Keratinocyte (primary cell): ENCODE data around the gene SLC39A11. TPM values are rescaled to one million over a fixed set of nuclear protein-coding genes. Genes with fewer than 3 reads are reported as not detected.

Experiments
- DNase-seq: peaks from one replicate; pipeline ENCODE4 v3.0.0-alpha.2; 2011; ENCODE audit warnings: low read depth, missing footprints, low spot score
- FAIRE-seq: peaks from 2 replicates; lab custom pipeline; 2011; peaks lifted over from hg19 to GRCh38; lab: Jason Lieb, UNC
- H2AFZ ChIP-seq: 2 replicates; pipeline ENCODE4 v1.6.0; 2012; ENCODE audit warnings: low read length, control low read depth, inconsistent platforms; ENCODE audit not compliant: control insufficient read depth
- H3K27ac ChIP-seq: 2 replicates; pipeline ENCODE4 v1.5.1; 2011; ENCODE audit warnings: low read length; ENCODE audit not compliant: control insufficient read depth, insufficient read depth
- H3K27me3 ChIP-seq: 3 replicates; pipeline ENCODE4 v1.6.0; 2011; ENCODE audit warnings: low read length; ENCODE audit not compliant: control insufficient read depth, insufficient read depth; ENCODE audit errors: extremely low read depth
- H3K36me3 ChIP-seq, 2 experiments: 2 replicates in 1 of 2; 3 replicates in 1 of 2; pipeline ENCODE4 v1.5.1; 2011; ENCODE audit warnings: low read length in 2 of 2, mild to moderate bottlenecking in 1 of 2; ENCODE audit not compliant: control insufficient read depth in 2 of 2, insufficient read depth in 2 of 2; ENCODE audit errors: extremely low read depth in 1 of 2
- H3K4me1 ChIP-seq: 3 replicates; pipeline ENCODE4 v1.5.1; 2011; ENCODE audit warnings: low read length; ENCODE audit not compliant: control insufficient read depth, insufficient read depth; ENCODE audit errors: extremely low read depth
- H3K4me2 ChIP-seq: 3 replicates; pipeline ENCODE4 v1.6.0; 2011; ENCODE audit warnings: low read depth, low read length; ENCODE audit not compliant: control insufficient read depth, insufficient read depth; ENCODE audit errors: extremely low read depth
- H3K4me3 ChIP-seq, 3 experiments: fragments of 200-600 bp in 1 of 3; sonication (generic) in 1 of 3; 2 replicates in 2 of 3; 3 replicates in 1 of 3; pipeline ENCODE4 v1.5.1; 2011 to 2016; ENCODE audit warnings: low read length in 3 of 3, mild to moderate bottlenecking in 3 of 3, control low read depth in 2 of 3, inconsistent platforms in 1 of 3, low read depth in 1 of 3, mixed read lengths in 1 of 3, mixed run types in 1 of 3, moderate library complexity in 1 of 3; ENCODE audit not compliant: control insufficient read depth in 2 of 3, insufficient read depth in 2 of 3; ENCODE audit errors: extremely low read depth in 1 of 3
- H3K79me2 ChIP-seq: 2 replicates; pipeline ENCODE4 v1.6.0; 2012; ENCODE audit warnings: low read length; ENCODE audit not compliant: control insufficient read depth, insufficient read depth
- H3K9ac ChIP-seq: 3 replicates; pipeline ENCODE4 v1.6.0; 2011; ENCODE audit warnings: low read length; ENCODE audit not compliant: control insufficient read depth, insufficient read depth; ENCODE audit errors: extremely low read depth
- H3K9me1 ChIP-seq: 3 replicates; pipeline ENCODE4 v1.6.0; 2011; ENCODE audit warnings: low read length; ENCODE audit not compliant: control insufficient read depth, insufficient read depth; ENCODE audit errors: extremely low read depth
- H3K9me3 ChIP-seq: 2 replicates; pipeline ENCODE4 v1.5.1; 2012; ENCODE audit warnings: low read depth, low read length; ENCODE audit not compliant: control insufficient read depth
- H4K20me1 ChIP-seq: 3 replicates; pipeline ENCODE4 v1.6.0; 2011; ENCODE audit warnings: low read length; ENCODE audit not compliant: control insufficient read depth, insufficient read depth; ENCODE audit errors: extremely low read depth
- CTCF ChIP-seq, 3 experiments: IDR thresholded peaks in 1 of 3; conservative IDR thresholded peaks in 1 of 3; optimal IDR thresholded peaks in 1 of 3; 2 replicates in 2 of 3; 3 replicates in 1 of 3; pipeline versions ENCODE3 to v1.5.1; 2011; ENCODE audit warnings: low read length in 3 of 3, mild to moderate bottlenecking in 3 of 3, moderate library complexity in 2 of 3, control low read depth in 1 of 3, inconsistent platforms in 1 of 3; ENCODE audit not compliant: insufficient read depth in 2 of 3; ENCODE audit errors: extremely low read depth in 1 of 3
- EZH2 ChIP-seq: IDR thresholded peaks from one replicate; pipeline ENCODE4 v1.6.1; 2012; ENCODE audit warnings: inconsistent platforms, mild to moderate bottlenecking, low read length, moderate library complexity
- dilution Hi-C: fragments of 300-500 bp; cut with MboI; formaldehyde crosslinking; loops from one replicate; pipeline ENCODE4 v1.7.0; 2020; ENCODE audit warnings: low sequenced_read_pairs; ENCODE audit not compliant: extremely low pct_ligation_motif_present
- polyA plus RNA-seq, 5 experiments: library from polyadenylated mRNA; depleted of rRNA in 3 of 5; stranded (reverse) in 3 of 5; stranded (forward) in 1 of 5; unstranded in 1 of 5; fragments of >200 nt; gene quantifications; 1 replicate in 1 of 5; 2 replicates in 3 of 5; 3 replicates in 1 of 5; pipeline versions ENCODE4 v1.2.1 to v1.2.3, GENCODE V29; 2011 to 2012; ENCODE audit warnings: missing spikeins in 2 of 5, low read depth in 1 of 5, low replicate concordance in 1 of 5

Gene SLC39A11
- polyA plus RNA-seq, 1 donor (not counting 4 experiments of a cell fraction or from before 2014, with no cell fraction given), result 11.5 TPM

GRCh38 chr17:73011016-73011486, 81.4 kb downstream of the SLC39A11 start:
- Histone ChIP-seq H3K4me1 (no peaks in the 10 kb centered on the region), H3K27ac (no peak overlapping the region), H3K4me3 (no peak overlapping the region), H3K36me3 (no peaks in the 10 kb centered on the region), H3K9me3 (no peaks in the 10 kb centered on the region), H4K20me1 (no peaks in the 10 kb centered on the region), H3K9me1 (no peaks in the 10 kb centered on the region), H3K79me2 (no peaks in the 10 kb centered on the region), H3K4me2 (no peak overlapping the region), H2AFZ (no peak overlapping the region), H3K27me3 (no peaks in the 10 kb centered on the region), H3K9ac (no peak overlapping the region)
- dilution Hi-C loops, result no loop called here
- no peak for FAIRE-seq
- TF ChIP-seq CTCF (optimal IDR thresholded peaks at IDR 0.05 in 1 of 3, IDR thresholded peaks at IDR 0.05 in 1 of 3, conservative IDR thresholded peaks at IDR 0.05 in 1 of 3; ENCODE audit: extremely low read depth in 1 of 3, insufficient read depth in 2 of 3, low read length in 3 of 3), result no peak
- TF ChIP-seq EZH2, result no peak
- no peak for DNase-seq

- Histone ChIP-seq H3K9me3 (no peaks in the 10 kb centered on the region), H3K4me3 (no peak overlapping the region), H3K9ac (no peak overlapping the region), H3K4me2 (no peak overlapping the region), H3K36me3 (no peaks in the 10 kb centered on the region), H2AFZ (no peak overlapping the region), H4K20me1 (no peaks in the 10 kb centered on the region), H3K9me1 (no peaks in the 10 kb centered on the region), H3K27ac (no peak overlapping the region), H3K4me1 (no peaks in the 10 kb centered on the region), H3K27me3 (no peaks in the 10 kb centered on the region), H3K79me2 (no peaks in the 10 kb centered on the region)
- TF ChIP-seq CTCF (optimal IDR thresholded peaks at IDR 0.05 in 1 of 3, IDR thresholded peaks at IDR 0.05 in 1 of 3, conservative IDR thresholded peaks at IDR 0.05 in 1 of 3; ENCODE audit: extremely low read depth in 1 of 3, insufficient read depth in 2 of 3, low read length in 3 of 3), result no peak
- no peak for TF ChIP-seq EZH2
- DNase-seq (no peak), FAIRE-seq (no peak)
- dilution Hi-C loops, result no loop called here
These were observed 82.1 kb downstream of the SLC39A11 start for GRCh38 chr17:73010414-73010813.
